GM20431 (cell line): Measurements from ENCODE around the gene HLA-F.

Experiments
- in situ Hi-C: fragments of 300-500 bp; cut with MseI, MboI; formaldehyde crosslinking; loops from one replicate; pipeline ENCODE4 v1.15.0; 2020; ENCODE audit warnings: low sequenced_read_pairs; ENCODE audit not compliant: unreplicated experiment

The HLA-F gene

DNA sequence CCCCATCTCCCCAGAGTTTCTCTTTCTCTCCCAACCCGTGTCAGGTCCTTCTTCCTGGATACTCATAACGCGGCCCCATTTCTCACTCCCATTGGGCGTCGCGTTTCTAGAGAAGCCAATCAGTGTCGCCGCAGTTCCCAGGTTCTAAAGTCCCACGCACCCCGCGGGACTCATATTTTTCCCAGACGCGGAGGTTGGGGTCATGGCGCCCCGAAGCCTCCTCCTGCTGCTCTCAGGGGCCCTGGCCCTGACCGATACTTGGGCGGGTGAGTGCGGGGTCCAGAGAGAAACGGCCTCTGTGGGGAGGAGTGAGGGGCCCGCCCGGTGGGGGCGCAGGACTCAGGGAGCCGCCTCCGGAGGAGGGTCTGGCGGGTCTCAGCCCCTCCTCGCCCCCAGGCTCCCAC is at the start of gene HLA-F:
Gene HLA-F, plus strand, starts transcription at position 173 of the 404 bp plus-strand sequence. Its CDS starts 30 bp downstream, at position 203.
- in situ Hi-C loops = no loop called here

DNA sequence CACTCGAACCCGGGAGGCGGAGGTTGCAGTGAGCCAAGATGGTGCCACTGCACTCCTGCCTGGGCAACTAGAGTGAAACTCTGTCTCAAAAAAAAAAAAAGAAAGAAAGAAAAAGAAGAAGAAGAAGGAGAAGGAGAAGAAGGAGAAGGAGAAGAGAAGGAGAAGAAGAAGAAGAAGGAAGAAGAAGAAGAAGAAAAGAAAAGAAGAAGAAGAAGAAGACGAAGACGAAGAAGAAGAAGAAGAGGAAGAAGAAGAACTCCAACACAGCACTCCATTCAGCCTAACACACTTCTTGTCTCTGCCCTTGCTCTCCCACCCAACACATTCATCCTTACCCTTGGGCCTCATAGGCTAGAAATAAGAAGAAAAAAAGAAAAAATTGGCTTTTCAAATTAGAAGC is 49.2 kb upstream of the HLA-F start:
- in situ Hi-C loops = no loop called here

DNA sequence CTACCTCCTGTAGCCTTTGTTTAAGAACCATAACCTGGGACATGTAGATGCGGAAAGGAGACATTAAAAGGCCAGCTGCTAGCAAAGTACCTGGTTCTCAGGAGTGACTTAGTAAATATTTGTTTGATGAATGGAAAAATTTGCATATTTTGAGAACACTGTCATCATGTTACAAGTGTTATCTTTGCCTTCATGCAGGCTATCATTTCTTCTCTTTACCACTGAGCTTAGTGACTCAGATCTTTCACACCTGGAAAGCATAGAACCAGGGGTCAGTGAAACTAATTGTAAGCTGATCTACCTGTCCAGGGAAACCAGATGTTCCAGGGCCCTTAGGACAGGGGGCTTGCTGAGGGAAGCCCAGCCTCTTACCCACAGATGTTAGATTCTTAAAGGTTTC is 47.7 kb upstream of the HLA-F start:
- in situ Hi-C loops = no loop called here

DNA sequence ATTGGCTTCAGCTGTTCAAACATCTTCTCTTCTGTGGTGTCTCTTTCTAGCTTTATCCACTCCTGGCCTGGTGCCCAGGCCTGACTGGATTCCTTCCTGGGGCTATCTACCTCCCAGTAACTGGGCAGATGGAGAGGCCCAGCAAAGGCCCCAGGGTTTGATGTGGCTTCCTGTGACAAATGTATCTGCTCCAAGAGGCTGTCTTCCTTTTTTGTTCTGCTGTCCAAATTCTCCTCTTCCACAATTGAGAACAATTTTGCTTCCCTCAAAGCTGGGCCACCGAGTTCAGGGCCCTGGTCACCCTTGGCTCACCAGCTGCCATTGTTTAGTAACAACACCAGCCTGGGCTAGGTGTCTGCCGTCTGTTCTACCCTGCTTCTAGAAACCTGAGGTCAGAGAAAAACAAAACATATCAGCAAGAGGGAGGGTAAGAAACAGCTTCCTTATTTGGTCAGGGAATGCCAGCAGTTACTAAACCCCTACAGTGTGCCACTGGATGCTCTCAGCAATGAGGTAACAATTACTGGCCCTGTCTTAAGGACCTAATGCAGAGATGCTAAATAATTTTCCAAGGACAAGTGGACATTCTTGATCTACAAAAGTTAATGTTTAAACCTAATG is 46.1 kb upstream of the HLA-F start:
- in situ Hi-C loops = no loop called here

DNA sequence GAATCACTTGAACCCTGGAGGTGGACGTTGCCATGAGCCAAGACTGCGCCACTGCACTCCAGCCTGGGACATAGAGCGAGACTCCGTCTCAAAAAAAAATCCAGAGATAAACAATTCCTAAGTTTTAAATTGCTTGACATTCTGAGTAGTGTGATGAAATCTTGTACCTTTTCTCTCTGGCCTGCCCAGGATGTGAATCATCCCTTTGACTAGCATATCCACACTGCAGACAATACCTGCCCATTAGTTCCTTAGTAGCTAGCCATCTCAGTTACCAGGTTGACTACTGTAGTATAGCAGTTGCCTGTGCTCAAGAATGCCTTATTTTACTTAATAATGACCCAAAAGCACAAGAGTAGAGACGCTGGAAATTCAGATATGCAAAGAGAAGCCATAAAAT is 45.1 kb upstream of the HLA-F start:
- in situ Hi-C loops = no loop called here

DNA sequence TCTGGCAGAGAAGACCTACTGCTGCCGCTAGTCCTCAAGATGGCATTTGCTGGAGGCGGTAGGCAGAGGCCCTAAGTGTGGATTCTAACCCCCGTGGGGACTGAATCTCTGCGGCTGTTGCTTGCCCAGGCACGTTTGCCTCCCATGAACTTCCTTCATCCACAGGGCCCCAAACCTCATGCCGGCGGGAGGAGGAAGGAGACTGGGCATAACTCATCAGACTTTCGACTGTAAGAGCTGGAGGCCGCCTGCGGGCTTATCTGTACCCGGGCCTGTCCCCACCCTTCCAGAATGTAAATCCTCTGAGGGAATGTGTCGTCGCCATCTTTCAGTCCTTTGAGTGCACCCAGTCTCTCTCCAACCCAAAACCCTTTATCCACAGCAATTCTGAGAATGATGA is 43.3 kb upstream of the HLA-F start:
- in situ Hi-C loops = no loop called here

DNA sequence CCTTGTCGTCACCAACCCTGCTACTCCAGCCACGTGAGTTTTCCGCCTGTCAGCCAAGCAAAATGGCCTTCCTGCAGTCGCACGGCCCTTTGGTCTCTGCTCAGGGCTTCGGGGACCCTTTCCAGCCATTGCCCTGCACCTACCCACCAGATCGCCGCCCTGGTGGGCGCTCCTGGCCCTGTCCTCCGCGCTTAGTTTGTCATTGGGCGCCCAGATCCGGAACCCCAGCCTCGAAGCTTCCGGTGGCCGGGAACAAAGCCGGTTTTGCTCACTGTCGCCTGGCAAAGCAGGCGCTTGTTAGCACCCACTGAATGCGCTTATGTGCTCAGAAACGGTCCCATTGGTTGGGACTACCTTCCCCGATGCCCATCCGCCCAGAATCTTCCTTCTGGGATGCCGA is 42.8 kb upstream of the HLA-F start:
- in situ Hi-C loops = no loop called here

GRCh38 chr6:29680904-29681303 is 42.3 kb upstream of the HLA-F start, which contains the start of gene ZFP57:
Gene ZFP57, minus strand, starts transcription at chr6:29681152. Its CDS starts 4,149 bp downstream, at chr6:29677003.
- in situ Hi-C loops = no loop called here

DNA sequence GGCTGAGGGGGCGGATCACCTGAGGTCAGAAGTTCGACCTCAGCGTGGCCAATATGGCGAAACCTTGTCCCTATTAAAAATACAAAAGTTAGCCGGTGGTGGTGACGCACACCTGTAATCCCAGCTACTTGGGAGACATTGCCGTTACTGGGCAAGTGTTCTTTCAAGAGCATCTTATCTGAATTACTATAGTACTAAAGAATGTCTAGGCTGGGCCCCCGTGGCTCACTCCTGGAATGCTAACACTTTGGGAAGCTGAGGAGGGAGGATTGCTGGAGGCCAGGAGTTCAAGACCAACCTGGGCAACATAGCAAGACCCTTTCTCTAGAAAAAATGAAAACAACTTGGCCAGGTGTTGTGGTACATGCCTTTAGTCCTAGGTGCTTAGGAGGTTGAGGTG is 41.4 kb upstream of the HLA-F start:
- in situ Hi-C loops = no loop called here

DNA sequence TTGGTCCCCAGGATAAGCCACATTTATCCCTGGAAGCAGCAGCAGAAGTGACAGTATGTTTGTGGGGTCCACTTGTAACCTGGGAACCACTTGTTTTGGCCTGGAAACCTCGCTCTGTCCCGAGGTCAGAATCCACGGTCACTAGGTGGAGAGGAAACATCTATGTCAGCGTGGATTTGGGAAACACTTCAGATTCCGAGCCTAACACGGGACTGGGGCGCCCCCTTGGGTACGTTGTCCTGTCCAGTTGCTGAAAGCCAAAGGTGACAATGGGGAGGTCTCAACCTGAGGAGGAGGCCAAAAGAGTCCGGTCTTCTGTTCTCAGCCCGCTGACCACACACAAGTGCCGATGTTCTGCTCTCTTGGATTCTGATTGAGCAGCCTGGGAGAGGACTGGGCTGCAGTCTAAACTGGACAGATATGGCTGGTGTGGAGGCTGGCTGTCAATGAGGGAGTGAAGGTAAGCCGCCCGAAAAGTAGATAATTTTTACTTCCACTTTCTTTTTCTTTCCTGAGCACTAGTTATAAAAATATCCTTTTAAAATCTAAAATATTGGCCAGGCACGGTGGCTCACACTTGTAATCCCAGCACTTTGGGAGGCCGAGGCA is 37.4 kb upstream of the HLA-F start:
- in situ Hi-C loops = no loop called here

GRCh38 chr6:29694637-29695036 is 28.6 kb upstream of the HLA-F start:
- in situ Hi-C loops = no loop called here

GRCh38 chr6:29696147-29697125 is 26.8 kb upstream of the HLA-F start:
- in situ Hi-C loops = no loop called here

DNA sequence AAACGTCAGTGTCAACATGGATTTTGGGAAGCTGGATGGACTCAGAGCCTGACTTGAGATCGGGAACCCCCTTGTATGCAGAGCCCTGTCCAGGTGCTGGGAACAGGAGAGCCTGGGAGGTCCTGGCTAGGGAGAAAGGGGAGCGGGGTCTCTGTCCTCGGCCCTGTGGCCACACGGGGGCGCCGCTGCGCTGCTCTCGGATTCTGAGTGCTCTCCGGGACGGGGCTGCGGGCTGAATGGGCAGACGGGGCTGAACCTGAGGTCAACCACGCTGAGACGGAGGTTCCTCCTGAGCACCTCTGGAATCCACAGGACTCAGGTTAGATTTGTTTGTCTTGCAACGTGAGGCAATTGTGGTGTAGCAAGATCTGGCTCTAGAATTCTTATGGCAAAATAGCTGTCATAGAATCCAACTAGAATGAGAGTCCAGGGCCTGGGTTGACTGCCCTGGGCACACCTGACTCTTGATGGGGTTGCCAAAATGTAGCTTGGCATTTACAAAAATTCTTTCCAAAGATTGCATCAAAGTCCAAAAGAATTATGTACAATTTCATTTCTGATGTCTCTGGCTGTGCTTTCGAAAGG is 20.6 kb upstream of the HLA-F start:
- in situ Hi-C loops = no loop called here

- in situ Hi-C loops = no loop called here
Observed at GRCh38 chr6:29705389-29706231, 17.6 kb upstream of the HLA-F start.

DNA sequence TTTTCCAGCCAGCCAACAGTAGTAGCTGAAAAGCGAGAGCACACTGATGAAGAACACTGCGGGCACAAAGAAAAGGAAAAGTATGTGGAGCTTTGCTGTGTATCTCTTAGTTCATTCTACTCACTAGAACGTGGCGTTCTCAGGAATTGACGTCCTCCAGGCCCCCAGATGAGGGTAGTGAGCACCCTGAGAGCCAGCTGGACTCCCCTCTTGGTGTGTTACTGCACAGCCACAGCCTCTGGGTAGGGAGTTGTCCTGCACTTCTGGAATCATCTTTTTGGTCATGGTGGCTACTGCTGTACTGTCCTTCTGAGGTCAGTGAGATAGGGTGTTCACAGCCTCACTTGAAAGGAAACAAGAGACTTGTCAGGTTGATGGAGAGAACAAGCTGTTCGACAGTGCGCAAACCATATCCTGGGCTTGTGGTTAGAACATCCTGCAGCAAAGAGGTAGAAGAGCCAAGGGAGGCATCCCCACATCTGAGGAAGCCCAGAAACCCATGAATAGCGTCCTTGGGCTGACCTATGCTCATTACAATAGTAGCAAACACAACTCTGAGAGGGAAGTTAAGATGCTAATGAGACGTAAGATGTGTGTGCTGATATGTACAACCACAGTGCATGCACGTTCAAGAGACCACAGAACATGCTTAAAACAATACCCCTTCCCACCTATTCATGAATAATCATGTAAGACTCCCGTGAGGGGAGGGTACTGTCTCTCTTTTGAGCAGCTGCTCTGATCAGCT is 14.6 kb upstream of the HLA-F start:
- in situ Hi-C loops = no loop called here

DNA sequence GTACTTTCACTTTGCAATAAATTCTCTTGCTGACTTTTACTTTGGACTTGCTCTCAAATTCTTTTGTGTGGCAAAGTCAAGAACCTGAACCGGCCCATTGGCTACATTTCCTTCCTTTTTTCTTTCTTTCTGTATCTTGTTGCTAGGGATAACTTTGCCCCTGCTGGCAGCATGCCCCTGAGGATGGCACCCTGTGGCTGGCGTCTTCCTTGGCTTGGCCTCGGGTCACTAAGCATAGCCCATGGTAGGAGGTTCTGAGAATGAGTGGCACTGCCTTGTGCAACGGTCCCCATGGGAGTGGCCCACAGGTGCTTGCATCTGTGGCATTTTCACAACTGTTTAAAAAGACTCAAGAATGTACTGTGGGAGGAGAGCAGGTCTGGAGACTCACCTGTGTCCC is 14.0 kb upstream of the HLA-F start:
- in situ Hi-C loops = no loop called here

GRCh38 chr6:29710281-29710941 is 12.8 kb upstream of the HLA-F start:
- in situ Hi-C loops = no loop called here

DNA sequence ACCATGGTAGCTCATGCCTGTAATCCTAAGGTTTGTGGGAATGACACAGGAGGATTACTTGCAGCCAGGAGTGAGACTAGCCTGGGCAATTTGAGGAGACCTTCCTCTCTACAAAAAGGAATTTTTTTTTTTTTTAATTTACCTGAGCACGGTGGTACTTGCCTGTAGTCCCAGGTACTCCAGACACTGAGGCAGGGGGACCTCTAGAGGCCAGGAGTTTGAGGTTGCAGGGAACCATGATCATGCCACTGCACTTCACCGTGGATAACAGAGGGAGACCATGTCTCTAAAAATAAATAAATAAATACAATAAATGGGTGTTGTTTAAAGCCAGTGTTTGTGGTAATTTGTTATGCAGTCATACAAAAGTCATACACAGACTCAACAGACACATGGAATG is 2.4 kb upstream of the HLA-F start:
- in situ Hi-C loops = no loop called here
